SU-DHL-6 (cell line): ENCODE measurements around the gene SMTNL1.

Experiments
- CTCF ChIP-seq: fragments of 200-600 bp; sonication (generic); IDR thresholded peaks from one replicate; pipeline ENCODE4 v1.5.1; 2017; ENCODE audit warnings: antibody characterized with exemption, mild to moderate bottlenecking, low read length, moderate library complexity; ENCODE audit not compliant: insufficient read depth, poor library complexity, severe bottlenecking
- EZH2phosphoT487 ChIP-seq: fragments of 200-600 bp; sonication (generic), shearing (Covaris generic); conservative IDR thresholded peaks from 2 replicates; pipeline ENCODE4 v1.6.1; 2018; ENCODE audit warnings: mild to moderate bottlenecking, antibody characterized with exemption, low read length, moderate library complexity, mixed read lengths

GRCh38 chr11:57597461-57597915 lies 60.1 kb downstream of the SMTNL1 start, which contains the start of gene SERPING1:
- TF ChIP-seq CTCF: no peak
- no peak for TF ChIP-seq EZH2phosphoT487
